ENCODE measurements around the gene CYTH3. TPM values are rescaled to one million over a fixed set of nuclear protein-coding genes. Genes with fewer than 3 reads are reported as not detected.
"Not testable (repeated sequence)": the region's sequence is repeated elsewhere in the genome, so short reads cannot be mapped to it uniquely, and the experiment has no call there.

CYTH3 gene
- total RNA-seq, 1 experiment from 2014 or later: 29.1 TPM

- Histone ChIP-seq H3K4me3 (ENCODE audit: low read depth, low read length) (no peak overlapping the region), H3K9me3 (no peaks in the 10 kb centered on the region), H3K4me1 (peaks cover 5% of the 10 kb centered on the region), H3K36me3 (ENCODE audit: control insufficient read depth, insufficient read depth, low read length) (no peaks in the 10 kb centered on the region), H3K27me3 (replicated peaks; ENCODE audit: control insufficient read depth, insufficient read depth, low read length) (no peaks in the 10 kb centered on the region)
- Mint-ChIP-seq H3K9me3 (ENCODE audit: unreplicated experiment) (no peaks in the 10 kb centered on the region), H3K4me3 (ENCODE audit: unreplicated experiment) (no peak overlapping the region), H3K27ac (ENCODE audit: unreplicated experiment) (no peak overlapping the region), H3K36me3 (ENCODE audit: insufficient read depth, unreplicated experiment) (no peaks in the 10 kb centered on the region), H3K4me1 (ENCODE audit: low read depth, unreplicated experiment) (peaks cover 6% of the 10 kb centered on the region), H3K27me3 (ENCODE audit: insufficient read depth, unreplicated experiment) (no peaks in the 10 kb centered on the region)
- BruUV-seq (replicated peaks): no TSS peak
- CTCF ChIA-PET: no interaction called here
- TF ChIP-seq CTCF (IDR thresholded peaks at IDR 0.05; ENCODE audit: insufficient read depth in 1 of 2, low read depth in 1 of 2, low read length in 1 of 2, severe bottlenecking in 1 of 2, unreplicated experiment in 1 of 2): no peak
- DNase-seq: no peak
- intact Hi-C loops (cut with micrococcal nuclease; ENCODE audit: unreplicated experiment): no loop called here
- POLR2A ChIA-PET: no interaction called here
Observed at GRCh38 chr7:6305330-6305729, 32.9 kb upstream of the CYTH3 start.

- not testable (repeated sequence) for H3K36me3 ChIP-seq (ENCODE audit: control insufficient read depth, insufficient read depth, low read length)
Observed at GRCh38 chr7:6301446-6301845, 29.0 kb upstream of the CYTH3 start.

GRCh38 chr7:6299774-6300173, 27.4 kb upstream of the CYTH3 start:
- no TSS peak for BruUV-seq (replicated peaks)
- no peaks in the 10 kb centered on the region for H3K9me3 ChIP-seq
- no peak for TF ChIP-seq CTCF (IDR thresholded peaks at IDR 0.05; ENCODE audit: insufficient read depth in 1 of 2, low read depth in 1 of 2, low read length in 1 of 2, severe bottlenecking in 1 of 2, unreplicated experiment in 1 of 2)
- no peaks in the 10 kb centered on the region for H3K9me3 Mint-ChIP-seq (ENCODE audit: unreplicated experiment)
- H3K4me1 ChIP-seq: no peaks in the 10 kb centered on the region
- no peaks in the 10 kb centered on the region for H3K36me3 ChIP-seq (ENCODE audit: control insufficient read depth, insufficient read depth, low read length)
- no peak for DNase-seq
- intact Hi-C loops (cut with micrococcal nuclease; ENCODE audit: unreplicated experiment): no loop called here
- H3K27ac Mint-ChIP-seq (ENCODE audit: unreplicated experiment): no peak overlapping the region
- H3K4me3 Mint-ChIP-seq (ENCODE audit: unreplicated experiment): no peak overlapping the region
- H3K27me3 ChIP-seq (replicated peaks; ENCODE audit: control insufficient read depth, insufficient read depth, low read length): no peaks in the 10 kb centered on the region
- CTCF ChIA-PET: no interaction called here
- H3K4me1 Mint-ChIP-seq (ENCODE audit: low read depth, unreplicated experiment): peaks cover 5% of the 10 kb centered on the region
- no peak overlapping the region for H3K4me3 ChIP-seq (ENCODE audit: low read depth, low read length)
- no peaks in the 10 kb centered on the region for H3K27me3 Mint-ChIP-seq (ENCODE audit: insufficient read depth, unreplicated experiment)
- H3K36me3 Mint-ChIP-seq (ENCODE audit: insufficient read depth, unreplicated experiment): no peaks in the 10 kb centered on the region
- POLR2A ChIA-PET: no interaction called here

More at GRCh38 chr7:6301446-6301845, 29.0 kb upstream of the CYTH3 start:
- H3K9me3 ChIP-seq; H3K27me3 ChIP-seq (replicated peaks; ENCODE audit: control insufficient read depth, insufficient read depth, low read length); H3K4me1 Mint-ChIP-seq (ENCODE audit: low read depth, unreplicated experiment); H3K4me3 ChIP-seq (ENCODE audit: low read depth, low read length); H3K27ac Mint-ChIP-seq (ENCODE audit: unreplicated experiment); H3K9me3 Mint-ChIP-seq (ENCODE audit: unreplicated experiment); CTCF ChIA-PET; POLR2A ChIA-PET; H3K4me1 ChIP-seq; DNase-seq; H3K27me3 Mint-ChIP-seq (ENCODE audit: insufficient read depth, unreplicated experiment); H3K4me3 Mint-ChIP-seq (ENCODE audit: unreplicated experiment); intact Hi-C loops (cut with micrococcal nuclease; ENCODE audit: unreplicated experiment); BruUV-seq (replicated peaks); H3K36me3 Mint-ChIP-seq (ENCODE audit: insufficient read depth, unreplicated experiment): not testable (repeated sequence)

- BruUV-seq (replicated peaks): no TSS peak
- H3K9me3 ChIP-seq: no peaks in the 10 kb centered on the region
- no peaks in the 10 kb centered on the region for H3K4me1 ChIP-seq
- intact Hi-C loops (cut with micrococcal nuclease; ENCODE audit: unreplicated experiment): no loop called here
- ChIA-PET POLR2A (no interaction called here), CTCF (no interaction called here)
- H3K36me3 Mint-ChIP-seq (ENCODE audit: insufficient read depth, unreplicated experiment): no peaks in the 10 kb centered on the region
- H3K9me3 Mint-ChIP-seq (ENCODE audit: unreplicated experiment): no peaks in the 10 kb centered on the region
- H3K27me3 ChIP-seq (replicated peaks; ENCODE audit: control insufficient read depth, insufficient read depth, low read length): no peaks in the 10 kb centered on the region
- H3K27ac Mint-ChIP-seq (ENCODE audit: unreplicated experiment): no peak overlapping the region
- H3K4me1 Mint-ChIP-seq (ENCODE audit: low read depth, unreplicated experiment): peaks cover 5% of the 10 kb centered on the region
- H3K4me3 ChIP-seq (ENCODE audit: low read depth, low read length): no peak overlapping the region
- no peak for DNase-seq
- no peak for TF ChIP-seq CTCF (IDR thresholded peaks at IDR 0.05; ENCODE audit: insufficient read depth in 1 of 2, low read depth in 1 of 2, low read length in 1 of 2, severe bottlenecking in 1 of 2, unreplicated experiment in 1 of 2)
- H3K27me3 Mint-ChIP-seq (ENCODE audit: insufficient read depth, unreplicated experiment): no peaks in the 10 kb centered on the region
- no peak overlapping the region for H3K4me3 Mint-ChIP-seq (ENCODE audit: unreplicated experiment)
- H3K36me3 ChIP-seq (ENCODE audit: control insufficient read depth, insufficient read depth, low read length): no peaks in the 10 kb centered on the region
Observed at GRCh38 chr7:6294839-6295238, 22.4 kb upstream of the CYTH3 start.
